Loucy (cell line): ENCODE data around the gene LCTL.

ENCODE experiments used
- H2AFZ ChIP-seq: fragments of 200-600 bp; sonication (generic); 2 replicates; pipeline ENCODE4 v1.6.0; 2016; ENCODE audit warnings: antibody characterized with exemption, mild to moderate bottlenecking, low read length, moderate library complexity
- H3F3A ChIP-seq: fragments of 200-600 bp; 2 replicates; pipeline ENCODE4 v1.6.0; 2016; ENCODE audit warnings: antibody characterized with exemption, low read depth, mild to moderate bottlenecking
- H3K27me3 ChIP-seq: fragments of 200-600 bp; sonication (generic); 2 replicates; pipeline ENCODE4 v1.6.1; 2014; ENCODE audit warnings: low read length, mild to moderate bottlenecking; ENCODE audit not compliant: insufficient read depth, poor library complexity, severe bottlenecking
- H3K36me3 ChIP-seq: fragments of 200-600 bp; sonication (generic); 2 replicates; pipeline ENCODE4 v1.6.1; 2016; ENCODE audit warnings: low read length; ENCODE audit not compliant: insufficient read depth
- H3K4me1 ChIP-seq: fragments of 200-600 bp; sonication (generic); 2 replicates; pipeline ENCODE4 v1.5.1; 2014; ENCODE audit warnings: low read length, mild to moderate bottlenecking; ENCODE audit not compliant: insufficient read depth, poor library complexity, severe bottlenecking
- H3K4me2 ChIP-seq: fragments of 200-600 bp; sonication (generic); 2 replicates; pipeline ENCODE4 v1.6.0; 2014; ENCODE audit warnings: antibody characterized with exemption, low read length, low read depth, mild to moderate bottlenecking; ENCODE audit not compliant: poor library complexity, severe bottlenecking
- H3K4me3 ChIP-seq: fragments of 200-600 bp; sonication (generic); 2 replicates; pipeline ENCODE4 v1.5.1; 2014; ENCODE audit warnings: low read length, mild to moderate bottlenecking, mixed read lengths; ENCODE audit not compliant: poor library complexity, severe bottlenecking
- H3K79me2 ChIP-seq: fragments of 200-600 bp; sonication (generic); 2 replicates; pipeline ENCODE4 v1.6.1; 2014; ENCODE audit warnings: low read length; ENCODE audit not compliant: insufficient read depth
- H3K9ac ChIP-seq: fragments of 200-600 bp; sonication (generic); 2 replicates; pipeline ENCODE4 v1.6.0; 2014; ENCODE audit warnings: mild to moderate bottlenecking, low read depth, low read length, moderate library complexity; ENCODE audit not compliant: poor library complexity, severe bottlenecking
- H3K9me2 ChIP-seq: fragments of 200-600 bp; sonication (generic); replicated peaks from 2 replicates; pipeline ENCODE4 v1.6.1; 2016; ENCODE audit warnings: low read depth, low read length, mixed read lengths
- H3K9me3 ChIP-seq: fragments of 200-600 bp; sonication (generic); 2 replicates; pipeline ENCODE4 v1.6.1; 2014; ENCODE audit warnings: mild to moderate bottlenecking, antibody characterized with exemption, low read length, low read depth; ENCODE audit not compliant: insufficient read depth
- H4K20me1 ChIP-seq: fragments of 200-600 bp; sonication (generic); 2 replicates; pipeline ENCODE4 v1.6.0; 2014; ENCODE audit warnings: antibody characterized with exemption, low read length, mild to moderate bottlenecking; ENCODE audit not compliant: insufficient read depth, poor library complexity, severe bottlenecking
- EZH2phosphoT487 ChIP-seq: fragments of 200-600 bp; IDR thresholded peaks from 2 replicates; pipeline ENCODE4 v1.6.1; 2018; ENCODE audit warnings: antibody characterized with exemption, mild to moderate bottlenecking, moderate library complexity, borderline replicate concordance
- TF ChIP-seq, protein P1 (sequence below): fragments of 200-600 bp; sonication (generic); conservative IDR thresholded peaks from 2 replicates; pipeline ENCODE4 v1.5.1; 2014; ENCODE audit warnings: mild to moderate bottlenecking, antibody characterized with exemption, low read length

LCTL gene

DNA sequence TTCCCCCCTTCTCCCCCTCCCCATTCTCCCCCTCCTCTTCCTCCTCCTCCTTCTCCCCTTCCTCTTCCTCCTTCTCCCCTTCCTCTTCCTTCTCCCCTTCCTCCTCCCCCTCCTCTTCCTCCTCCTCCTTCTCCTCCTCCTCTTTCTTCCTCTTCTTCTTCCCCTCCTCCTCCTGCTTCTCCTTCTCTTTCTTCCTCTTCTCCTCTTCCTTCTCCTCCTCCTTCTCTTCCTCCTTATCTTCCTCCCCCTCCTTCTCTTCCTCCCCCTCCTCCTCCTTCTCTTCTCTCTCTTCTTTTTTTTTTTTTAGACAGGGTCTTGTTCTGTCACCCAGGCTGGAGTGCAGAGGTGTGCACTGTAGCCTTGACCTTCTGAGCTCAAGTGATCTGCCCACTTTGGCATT, 21.2 kb upstream of the LCTL start:
- no peaks in the 10 kb centered on the region for H3K9me2 ChIP-seq
- H3K36me3 ChIP-seq = no peaks in the 10 kb centered on the region
- H4K20me1 ChIP-seq = no peaks in the 10 kb centered on the region
- no peaks in the 10 kb centered on the region for H3K9me3 ChIP-seq
- H3K4me3 ChIP-seq = no peak overlapping the region
- H3K9ac ChIP-seq = no peak overlapping the region
- H3K4me2 ChIP-seq = no peak overlapping the region
- TF ChIP-seq EZH2phosphoT487 = no peak
- TF ChIP-seq, protein P1, sequence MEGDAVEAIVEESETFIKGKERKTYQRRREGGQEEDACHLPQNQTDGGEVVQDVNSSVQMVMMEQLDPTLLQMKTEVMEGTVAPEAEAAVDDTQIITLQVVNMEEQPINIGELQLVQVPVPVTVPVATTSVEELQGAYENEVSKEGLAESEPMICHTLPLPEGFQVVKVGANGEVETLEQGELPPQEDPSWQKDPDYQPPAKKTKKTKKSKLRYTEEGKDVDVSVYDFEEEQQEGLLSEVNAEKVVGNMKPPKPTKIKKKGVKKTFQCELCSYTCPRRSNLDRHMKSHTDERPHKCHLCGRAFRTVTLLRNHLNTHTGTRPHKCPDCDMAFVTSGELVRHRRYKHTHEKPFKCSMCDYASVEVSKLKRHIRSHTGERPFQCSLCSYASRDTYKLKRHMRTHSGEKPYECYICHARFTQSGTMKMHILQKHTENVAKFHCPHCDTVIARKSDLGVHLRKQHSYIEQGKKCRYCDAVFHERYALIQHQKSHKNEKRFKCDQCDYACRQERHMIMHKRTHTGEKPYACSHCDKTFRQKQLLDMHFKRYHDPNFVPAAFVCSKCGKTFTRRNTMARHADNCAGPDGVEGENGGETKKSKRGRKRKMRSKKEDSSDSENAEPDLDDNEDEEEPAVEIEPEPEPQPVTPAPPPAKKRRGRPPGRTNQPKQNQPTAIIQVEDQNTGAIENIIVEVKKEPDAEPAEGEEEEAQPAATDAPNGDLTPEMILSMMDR = no peak
- H3F3A ChIP-seq = no peaks in the 10 kb centered on the region
- H3K27me3 ChIP-seq = no peaks in the 10 kb centered on the region
- no peaks in the 10 kb centered on the region for H3K4me1 ChIP-seq
- H3K79me2 ChIP-seq = no peaks in the 10 kb centered on the region
- H2AFZ ChIP-seq = no peak overlapping the region

DNA sequence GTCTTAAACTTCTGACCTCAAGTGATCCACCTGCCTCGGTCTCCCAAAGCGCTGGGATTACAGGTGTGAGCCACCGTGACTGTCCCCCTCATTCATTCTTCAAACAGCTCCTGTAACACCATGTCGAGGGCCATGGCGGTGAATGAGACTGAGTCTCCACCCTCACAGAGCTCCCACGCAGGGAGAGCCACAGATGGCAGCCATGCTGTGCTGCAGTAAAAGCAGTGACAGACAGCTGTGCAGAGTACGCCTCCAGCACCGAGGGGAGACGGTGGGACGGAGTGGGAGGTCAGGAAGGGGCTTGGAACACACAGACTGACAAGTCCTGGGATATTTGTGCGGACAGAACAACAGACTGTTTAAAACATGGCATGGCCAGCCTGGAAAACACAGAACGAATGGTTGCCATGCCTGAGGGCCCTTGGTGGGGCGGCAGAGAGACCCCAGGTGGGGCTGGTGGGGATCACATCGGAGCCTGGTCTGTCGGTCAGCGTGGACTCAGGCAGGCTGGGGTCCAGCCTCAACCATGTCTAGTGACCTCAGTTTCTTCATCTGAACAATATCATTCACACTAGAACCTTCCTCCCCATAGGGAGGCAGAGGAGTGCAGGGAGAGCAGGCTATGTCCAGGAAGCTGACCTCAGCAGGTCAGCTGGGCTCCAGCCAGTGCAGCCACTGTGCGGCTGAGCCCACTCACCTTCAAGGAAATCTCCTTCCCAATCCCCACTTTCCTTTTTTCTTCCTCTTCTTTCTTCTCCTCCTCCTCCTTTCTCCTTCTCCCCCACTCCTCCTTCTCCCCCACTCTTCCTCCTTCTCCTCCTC, 20.6 kb upstream of the LCTL start:
- no peaks in the 10 kb centered on the region for H3K27me3 ChIP-seq
- H3K9ac ChIP-seq = no peak overlapping the region
- H3K36me3 ChIP-seq = no peaks in the 10 kb centered on the region
- no peaks in the 10 kb centered on the region for H3K9me3 ChIP-seq
- H3K4me2 ChIP-seq = no peak overlapping the region
- TF ChIP-seq, protein P1 = no peak
- TF ChIP-seq EZH2phosphoT487 = no peak
- H3K4me3 ChIP-seq = no peak overlapping the region
- no peaks in the 10 kb centered on the region for H3F3A ChIP-seq
- H3K9me2 ChIP-seq = no peaks in the 10 kb centered on the region
- no peak overlapping the region for H2AFZ ChIP-seq
- no peaks in the 10 kb centered on the region for H4K20me1 ChIP-seq
- H3K4me1 ChIP-seq = no peaks in the 10 kb centered on the region
- no peaks in the 10 kb centered on the region for H3K79me2 ChIP-seq

- no peaks in the 10 kb centered on the region for H3K4me1 ChIP-seq
- no peak overlapping the region for H3K4me3 ChIP-seq
- no peak for TF ChIP-seq EZH2phosphoT487
- TF ChIP-seq, protein P1 = no peak
- no peaks in the 10 kb centered on the region for H4K20me1 ChIP-seq
- no peaks in the 10 kb centered on the region for H3F3A ChIP-seq
- no peaks in the 10 kb centered on the region for H3K27me3 ChIP-seq
- no peaks in the 10 kb centered on the region for H3K79me2 ChIP-seq
- H3K36me3 ChIP-seq = no peaks in the 10 kb centered on the region
- no peak overlapping the region for H3K4me2 ChIP-seq
- no peaks in the 10 kb centered on the region for H3K9me3 ChIP-seq
- H3K9ac ChIP-seq = no peak overlapping the region
- no peaks in the 10 kb centered on the region for H3K9me2 ChIP-seq
- no peak overlapping the region for H2AFZ ChIP-seq
These were observed 16.3 kb upstream of the LCTL start for GRCh38 chr15:66581972-66582537.
